Measurements from ENCODE around the gene TBX4.
A peak's percentile ranks its signal among the peaks of the same experiment; 100 is the strongest.

Gene TBX4

GRCh38 chr17:61517843-61518606 lies 65.8 kb downstream of the TBX4 start:
- ATAC-seq = no peak
- peak; percentile 61 for TF ChIP-seq ISL1 (CRISPR knock-in tag; IDR thresholded peaks at IDR 0.05)
- TF ChIP-seq, protein P1, sequence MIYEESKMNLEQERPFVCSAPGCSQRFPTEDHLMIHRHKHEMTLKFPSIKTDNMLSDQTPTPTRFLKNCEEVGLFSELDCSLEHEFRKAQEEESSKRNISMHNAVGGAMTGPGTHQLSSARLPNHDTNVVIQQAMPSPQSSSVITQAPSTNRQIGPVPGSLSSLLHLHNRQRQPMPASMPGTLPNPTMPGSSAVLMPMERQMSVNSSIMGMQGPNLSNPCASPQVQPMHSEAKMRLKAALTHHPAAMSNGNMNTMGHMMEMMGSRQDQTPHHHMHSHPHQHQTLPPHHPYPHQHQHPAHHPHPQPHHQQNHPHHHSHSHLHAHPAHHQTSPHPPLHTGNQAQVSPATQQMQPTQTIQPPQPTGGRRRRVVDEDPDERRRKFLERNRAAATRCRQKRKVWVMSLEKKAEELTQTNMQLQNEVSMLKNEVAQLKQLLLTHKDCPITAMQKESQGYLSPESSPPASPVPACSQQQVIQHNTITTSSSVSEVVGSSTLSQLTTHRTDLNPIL (CRISPR knock-in tag; IDR thresholded peaks at IDR 0.05; ENCODE audit: low read depth) = no peak

DNA sequence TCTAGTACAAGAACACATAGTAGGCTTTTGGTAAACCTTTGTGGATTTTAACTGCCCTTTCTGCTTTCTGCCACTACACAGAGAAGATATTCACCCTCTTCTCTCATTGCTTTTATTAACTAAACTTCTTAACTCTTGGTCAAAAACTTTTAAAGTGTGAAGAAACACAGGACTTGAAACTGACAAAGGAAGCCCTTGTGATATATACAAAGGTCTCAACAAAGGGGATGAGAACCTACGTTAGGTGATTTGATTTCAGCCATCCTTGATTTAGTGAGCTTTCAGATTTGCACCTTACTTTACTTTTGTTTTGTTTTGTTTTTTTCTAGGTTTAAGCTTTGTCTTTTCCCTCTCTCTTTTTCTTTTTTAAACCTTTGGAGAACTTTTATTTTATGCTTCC lies 66.9 kb downstream of the TBX4 start:
- ATAC-seq = no peak
- TF ChIP-seq PPARA (CRISPR knock-in tag; IDR thresholded peaks at IDR 0.05; ENCODE audit: borderline replicate concordance) = no peak
- TF ChIP-seq ZNF70 (CRISPR knock-in tag; IDR thresholded peaks at IDR 0.05) = peak; percentile 73

GRCh38 chr17:61519754-61520440 lies 67.7 kb downstream of the TBX4 start:
- TF ChIP-seq ZNF70 (CRISPR knock-in tag; IDR thresholded peaks at IDR 0.05) (no peak), CSDC2 (CRISPR knock-in tag; IDR thresholded peaks at IDR 0.05) (no peak), PPARA (CRISPR knock-in tag; IDR thresholded peaks at IDR 0.05; ENCODE audit: borderline replicate concordance) (no peak), BACH2 (CRISPR knock-in tag; IDR thresholded peaks at IDR 0.05; ENCODE audit: borderline replicate concordance) (no peak), ZFP30 (CRISPR knock-in tag; IDR thresholded peaks at IDR 0.05) (no peak), ZNF565 (CRISPR knock-in tag; conservative IDR thresholded peaks at IDR 0.05; ENCODE audit: low read depth) (no peak), CSRNP3 (CRISPR knock-in tag; IDR thresholded peaks at IDR 0.05) (no peak), POU6F1 (CRISPR knock-in tag; IDR thresholded peaks at IDR 0.05; ENCODE audit: borderline replicate concordance, low read depth) (no peak), RARB (CRISPR knock-in tag; IDR thresholded peaks at IDR 0.05) (no peak), TCF4 (CRISPR knock-in tag; IDR thresholded peaks at IDR 0.05; ENCODE audit: borderline replicate concordance) (no peak), ARNTL (CRISPR knock-in tag; IDR thresholded peaks at IDR 0.05; ENCODE audit: borderline replicate concordance, low read depth) (no peak)
- TF ChIP-seq, protein P2, sequence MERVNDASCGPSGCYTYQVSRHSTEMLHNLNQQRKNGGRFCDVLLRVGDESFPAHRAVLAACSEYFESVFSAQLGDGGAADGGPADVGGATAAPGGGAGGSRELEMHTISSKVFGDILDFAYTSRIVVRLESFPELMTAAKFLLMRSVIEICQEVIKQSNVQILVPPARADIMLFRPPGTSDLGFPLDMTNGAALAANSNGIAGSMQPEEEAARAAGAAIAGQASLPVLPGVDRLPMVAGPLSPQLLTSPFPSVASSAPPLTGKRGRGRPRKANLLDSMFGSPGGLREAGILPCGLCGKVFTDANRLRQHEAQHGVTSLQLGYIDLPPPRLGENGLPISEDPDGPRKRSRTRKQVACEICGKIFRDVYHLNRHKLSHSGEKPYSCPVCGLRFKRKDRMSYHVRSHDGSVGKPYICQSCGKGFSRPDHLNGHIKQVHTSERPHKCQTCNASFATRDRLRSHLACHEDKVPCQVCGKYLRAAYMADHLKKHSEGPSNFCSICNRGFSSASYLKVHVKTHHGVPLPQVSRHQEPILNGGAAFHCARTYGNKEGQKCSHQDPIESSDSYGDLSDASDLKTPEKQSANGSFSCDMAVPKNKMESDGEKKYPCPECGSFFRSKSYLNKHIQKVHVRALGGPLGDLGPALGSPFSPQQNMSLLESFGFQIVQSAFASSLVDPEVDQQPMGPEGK (CRISPR knock-in tag; IDR thresholded peaks at IDR 0.05; ENCODE audit: borderline replicate concordance) = no peak
- TF ChIP-seq, protein P1 (CRISPR knock-in tag; IDR thresholded peaks at IDR 0.05; ENCODE audit: low read depth) = no peak

DNA sequence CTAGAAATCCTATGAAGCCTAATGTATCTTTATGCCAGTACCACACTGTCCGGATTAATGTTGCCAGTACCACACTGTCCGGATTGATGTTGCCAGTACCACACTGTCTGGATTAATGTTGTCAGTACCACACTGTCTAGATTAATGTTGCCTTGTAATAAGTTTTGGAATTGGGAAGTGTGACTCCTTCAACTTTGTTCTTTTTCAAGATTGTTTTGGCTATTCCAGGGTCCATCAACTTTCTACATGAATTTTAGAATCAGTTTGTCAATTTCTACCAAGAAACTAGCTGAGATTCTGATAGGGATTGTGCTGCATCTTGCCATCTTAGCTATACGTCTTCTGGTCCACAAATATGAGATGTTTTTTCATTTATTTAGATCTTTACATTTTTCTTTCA lies 68.7 kb downstream of the TBX4 start:
- TF ChIP-seq ZNF8 (CRISPR knock-in tag; IDR thresholded peaks at IDR 0.05) (no peak), ISL1 (CRISPR knock-in tag; IDR thresholded peaks at IDR 0.05) (no peak), CSRNP3 (CRISPR knock-in tag; IDR thresholded peaks at IDR 0.05) (no peak), GLIS3 (CRISPR knock-in tag; IDR thresholded peaks at IDR 0.05) (no peak), TSHZ2 (CRISPR knock-in tag; IDR thresholded peaks at IDR 0.05) (no peak), ZNF565 (CRISPR knock-in tag; conservative IDR thresholded peaks at IDR 0.05; ENCODE audit: low read depth) (no peak), RARB (CRISPR knock-in tag; IDR thresholded peaks at IDR 0.05) (no peak), ZFP3 (CRISPR knock-in tag; IDR thresholded peaks at IDR 0.05) (no peak), ZFP30 (CRISPR knock-in tag; IDR thresholded peaks at IDR 0.05) (no peak), TCF4 (CRISPR knock-in tag; IDR thresholded peaks at IDR 0.05; ENCODE audit: borderline replicate concordance) (no peak), SNAI2 (CRISPR knock-in tag; IDR thresholded peaks at IDR 0.05) (no peak), ARNTL (CRISPR knock-in tag; IDR thresholded peaks at IDR 0.05; ENCODE audit: borderline replicate concordance, low read depth) (no peak)
- TF ChIP-seq, protein P2 (CRISPR knock-in tag; IDR thresholded peaks at IDR 0.05; ENCODE audit: borderline replicate concordance) = no peak
- no peak for ATAC-seq

More at GRCh38 chr17:61519754-61520440, 67.7 kb downstream of the TBX4 start:
- ATAC-seq = no peak
